VCaP (cell line): ENCODE results near the gene RBMS1.
A peak's percentile ranks its signal among the peaks of the same experiment; 100 is the strongest.

Experiments
- H3K27ac ChIP-seq: fragments of 450-650 bp; 2 replicates; pipeline ENCODE4 v1.5.1; 2017
- TF ChIP-seq, protein P1 (sequence below): fragments of 450-650 bp; conservative IDR thresholded peaks from 2 replicates; pipeline ENCODE4 v1.5.1; 2017; ENCODE audit warnings: mild to moderate bottlenecking, moderate library complexity

The RBMS1 gene

DNA sequence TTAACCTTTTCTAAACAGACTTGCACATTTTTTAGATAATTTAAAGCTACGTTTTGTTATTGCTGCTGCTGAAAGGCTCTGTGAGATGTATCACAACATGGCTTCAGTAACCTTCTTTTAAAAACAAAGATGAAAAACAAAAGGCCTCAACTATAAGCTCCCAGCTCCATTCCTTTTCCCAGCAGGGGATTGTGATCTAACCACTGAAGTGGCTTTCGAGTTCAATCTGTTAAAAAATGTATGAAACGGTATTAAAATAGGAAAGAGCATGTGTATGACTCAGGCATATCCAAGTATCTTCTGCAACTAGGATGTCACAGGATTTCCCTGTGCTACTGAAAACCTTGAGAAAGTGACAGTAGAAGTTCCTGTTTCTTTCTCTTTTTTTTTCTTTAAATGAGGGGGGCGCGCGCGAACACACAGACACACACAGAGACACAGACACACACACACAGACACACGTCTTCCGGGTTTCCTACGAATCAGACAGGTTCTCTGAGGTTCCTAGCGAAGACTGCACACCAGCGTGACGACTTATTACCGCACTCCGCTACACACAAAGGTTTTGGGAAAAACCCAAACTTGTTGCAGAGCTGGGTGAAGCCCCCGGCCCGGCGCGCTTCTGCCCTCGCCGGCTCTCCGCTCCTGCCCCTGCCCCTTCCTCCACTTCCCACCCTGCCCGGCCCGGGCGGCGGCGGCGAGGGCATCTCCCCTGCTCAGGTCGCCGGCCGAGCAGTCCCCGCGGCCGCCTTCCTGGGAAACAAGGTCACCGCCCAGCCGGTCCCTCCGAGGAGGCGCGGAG, 86.8 kb downstream of the RBMS1 start:
- H3K27ac ChIP-seq, result peak overlapping the region; percentile 62
- TF ChIP-seq, protein P1, sequence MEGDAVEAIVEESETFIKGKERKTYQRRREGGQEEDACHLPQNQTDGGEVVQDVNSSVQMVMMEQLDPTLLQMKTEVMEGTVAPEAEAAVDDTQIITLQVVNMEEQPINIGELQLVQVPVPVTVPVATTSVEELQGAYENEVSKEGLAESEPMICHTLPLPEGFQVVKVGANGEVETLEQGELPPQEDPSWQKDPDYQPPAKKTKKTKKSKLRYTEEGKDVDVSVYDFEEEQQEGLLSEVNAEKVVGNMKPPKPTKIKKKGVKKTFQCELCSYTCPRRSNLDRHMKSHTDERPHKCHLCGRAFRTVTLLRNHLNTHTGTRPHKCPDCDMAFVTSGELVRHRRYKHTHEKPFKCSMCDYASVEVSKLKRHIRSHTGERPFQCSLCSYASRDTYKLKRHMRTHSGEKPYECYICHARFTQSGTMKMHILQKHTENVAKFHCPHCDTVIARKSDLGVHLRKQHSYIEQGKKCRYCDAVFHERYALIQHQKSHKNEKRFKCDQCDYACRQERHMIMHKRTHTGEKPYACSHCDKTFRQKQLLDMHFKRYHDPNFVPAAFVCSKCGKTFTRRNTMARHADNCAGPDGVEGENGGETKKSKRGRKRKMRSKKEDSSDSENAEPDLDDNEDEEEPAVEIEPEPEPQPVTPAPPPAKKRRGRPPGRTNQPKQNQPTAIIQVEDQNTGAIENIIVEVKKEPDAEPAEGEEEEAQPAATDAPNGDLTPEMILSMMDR, result no peak

- TF ChIP-seq, protein P1, result no peak
- no peak overlapping the region for H3K27ac ChIP-seq
Measured at GRCh38 chr2:160405077-160405867, 88.3 kb downstream of the RBMS1 start.

- H3K27ac ChIP-seq, result no peak overlapping the region
- TF ChIP-seq, protein P1, result no peak
Measured at GRCh38 chr2:160402997-160403979, 90.3 kb downstream of the RBMS1 start.

DNA sequence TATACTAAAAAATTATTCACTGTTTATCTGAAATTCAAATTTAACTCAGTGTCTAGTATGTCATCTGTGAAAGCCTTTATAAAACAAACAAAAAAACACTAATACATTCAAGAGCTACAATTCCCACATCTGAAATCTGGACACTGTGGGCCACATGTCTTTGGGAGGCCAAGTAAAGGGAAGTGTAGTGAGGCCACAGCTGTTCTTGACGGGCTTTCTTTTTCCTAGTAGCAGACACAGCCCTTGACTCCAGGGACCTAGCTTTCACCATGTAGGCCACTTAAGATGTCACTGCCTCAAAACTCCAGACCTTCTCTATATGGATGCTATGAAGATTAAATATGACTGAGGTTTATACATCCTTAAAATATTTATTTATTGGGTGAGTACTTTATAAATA, 91.1 kb downstream of the RBMS1 start:
- H3K27ac ChIP-seq, result no peak overlapping the region
- TF ChIP-seq, protein P1, result no peak

DNA sequence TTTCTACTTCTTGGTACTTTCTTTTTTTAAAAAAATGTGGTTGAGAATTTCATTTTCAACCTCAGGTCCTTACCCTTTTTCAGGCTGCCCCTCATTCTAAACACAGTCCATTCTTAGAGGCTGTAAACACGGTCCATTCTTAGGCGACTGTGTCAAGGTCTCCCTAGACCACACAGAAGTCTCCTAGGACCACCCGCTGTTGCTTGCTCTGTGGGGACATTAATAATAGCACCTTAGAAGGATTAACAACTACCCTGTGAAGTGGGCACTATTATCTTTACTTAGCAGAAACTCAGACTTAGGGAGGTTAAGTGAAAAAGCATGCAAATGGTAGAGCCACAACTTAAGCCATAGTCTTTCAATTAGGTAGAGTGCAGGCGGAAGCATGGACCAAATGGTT, 91.7 kb downstream of the RBMS1 start:
- TF ChIP-seq, protein P1, result no peak
- no peak overlapping the region for H3K27ac ChIP-seq

DNA sequence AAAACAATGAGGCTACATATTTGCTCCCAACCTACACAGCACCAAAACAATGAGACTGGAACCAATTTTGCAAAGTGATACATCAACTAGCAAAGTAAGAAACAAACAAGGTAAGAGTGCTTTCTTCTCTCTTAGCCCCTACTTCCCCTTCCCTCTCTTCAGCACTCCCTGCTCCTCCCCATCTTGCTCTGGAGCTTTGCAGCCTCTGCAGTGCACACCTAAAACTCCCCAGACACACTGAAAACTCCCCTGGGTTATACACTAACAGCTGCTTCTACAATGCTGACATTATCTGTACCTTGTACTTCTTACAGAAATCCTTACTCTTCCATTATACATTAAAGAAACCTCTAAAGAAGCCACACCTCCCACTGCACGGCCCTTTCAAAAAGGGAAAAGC, 93.7 kb downstream of the RBMS1 start:
- no peak overlapping the region for H3K27ac ChIP-seq
- TF ChIP-seq, protein P1, result no peak
